ENCODE measurements around the gene DNAH7. TPM values are rescaled to one million over a fixed set of nuclear protein-coding genes. Genes with fewer than 3 reads are reported as not detected.

DNAH7 gene
- total and polyA plus RNA-seq, 2 of the 13 experiments (the other 11 are each of a cell fraction or from before 2014, with no cell fraction given): 0.09 TPM; not detected in 1

GRCh38 chr2:195810340-195811098 lies 258.1 kb downstream of the DNAH7 start:
- in situ Hi-C loops (cut with HindIII; ENCODE audit: extremely low pct_ligation_motif_present, low pct_unique_long_range_greater_than_20kb) (no loop called here), intact Hi-C loops (cut with micrococcal nuclease; ENCODE audit: unreplicated experiment) (no loop called here)
- H2AFZ ChIP-seq (ENCODE audit: low read length): no peak overlapping the region
- ChIA-PET CTCF (ENCODE audit: low intra/inter-chr PET ratio, low total read pairs) (no interaction called here), POLR2A (no interaction called here)
- no peaks in the 10 kb centered on the region for H4K20me1 ChIP-seq (ENCODE audit: insufficient read depth, low read length)
- FAIRE-seq: no peak
- WGBS (ENCODE audit: low lambda C conversion rate): 3% methylated on average over 4 of the region's 4 CpGs
- DNase-seq (ENCODE audit: low spot score): no peak
- no peaks in the 10 kb centered on the region for H3K9me3 ChIP-seq (ENCODE audit: low read length)
- H3K27ac ChIP-seq (ENCODE audit: extremely low read length, insufficient read depth, low read length): no peak overlapping the region
- no peak overlapping the region for H3K4me3 ChIP-seq (replicated peaks in 1 of 3; ENCODE audit: insufficient read depth in 1 of 3, low read depth in 2 of 3, low read length in 3 of 3)
- H3K36me3 ChIP-seq (replicated peaks in 1 of 2; ENCODE audit: control insufficient read depth in 1 of 2, insufficient read depth in 2 of 2, low read length in 2 of 2): no peaks in the 10 kb centered on the region
- H3K27me3 ChIP-seq (ENCODE audit: control insufficient read depth in 1 of 2, insufficient read depth in 2 of 2, low read length in 2 of 2): no peaks in the 10 kb centered on the region
- H3K4me2 ChIP-seq (ENCODE audit: low read depth, low read length): no peak overlapping the region
- no peak for ATAC-seq
- no peaks in the 10 kb centered on the region for H3K79me2 ChIP-seq (ENCODE audit: insufficient read depth, low read length)
- H3K4me1 ChIP-seq (ENCODE audit: insufficient read depth, low read length): no peaks in the 10 kb centered on the region
- TF ChIP-seq, protein P1, sequence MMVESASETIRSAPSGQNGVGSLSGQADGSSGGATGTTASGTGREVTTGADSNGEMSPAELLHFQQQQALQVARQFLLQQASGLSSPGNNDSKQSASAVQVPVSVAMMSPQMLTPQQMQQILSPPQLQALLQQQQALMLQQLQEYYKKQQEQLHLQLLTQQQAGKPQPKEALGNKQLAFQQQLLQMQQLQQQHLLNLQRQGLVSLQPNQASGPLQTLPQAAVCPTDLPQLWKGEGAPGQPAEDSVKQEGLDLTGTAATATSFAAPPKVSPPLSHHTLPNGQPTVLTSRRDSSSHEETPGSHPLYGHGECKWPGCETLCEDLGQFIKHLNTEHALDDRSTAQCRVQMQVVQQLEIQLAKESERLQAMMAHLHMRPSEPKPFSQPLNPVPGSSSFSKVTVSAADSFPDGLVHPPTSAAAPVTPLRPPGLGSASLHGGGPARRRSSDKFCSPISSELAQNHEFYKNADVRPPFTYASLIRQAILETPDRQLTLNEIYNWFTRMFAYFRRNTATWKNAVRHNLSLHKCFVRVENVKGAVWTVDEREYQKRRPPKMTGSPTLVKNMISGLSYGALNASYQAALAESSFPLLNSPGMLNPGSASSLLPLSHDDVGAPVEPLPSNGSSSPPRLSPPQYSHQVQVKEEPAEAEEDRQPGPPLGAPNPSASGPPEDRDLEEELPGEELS (CRISPR knock-in tag; IDR thresholded peaks at IDR 0.05): no peak
- no TSS peak for BruUV-seq (replicated peaks)
- no peak overlapping the region for H3K9ac ChIP-seq (ENCODE audit: insufficient read depth, low read depth, low read length)

DNA sequence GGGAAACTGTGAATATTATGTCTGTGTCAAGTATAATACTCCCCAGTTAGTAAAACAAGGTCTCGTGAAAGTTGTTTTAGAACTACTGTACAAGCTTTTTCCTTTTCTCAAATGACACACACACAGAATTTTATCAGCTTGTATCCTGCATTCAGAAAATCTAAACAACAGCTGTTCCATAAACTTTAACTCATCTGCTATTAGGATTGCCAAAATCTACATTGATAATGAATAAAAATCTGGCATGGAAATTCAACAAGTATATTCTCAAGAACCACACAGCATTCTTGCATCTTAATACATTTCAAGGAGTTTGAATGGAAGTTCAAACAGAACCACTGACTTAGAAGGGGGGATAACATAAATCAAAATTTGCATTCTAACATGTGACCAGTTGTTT lies 260.4 kb downstream of the DNAH7 start:
- CTCF ChIA-PET (ENCODE audit: low intra/inter-chr PET ratio, low total read pairs): no interaction called here
- no peaks in the 10 kb centered on the region for H3K27me3 ChIP-seq (ENCODE audit: control insufficient read depth in 1 of 2, insufficient read depth in 2 of 2, low read length in 2 of 2)
- POLR2A ChIA-PET: no interaction called here
- H3K4me2 ChIP-seq (ENCODE audit: low read depth, low read length): no peak overlapping the region
- no peak overlapping the region for H3K4me3 ChIP-seq (replicated peaks in 1 of 3; ENCODE audit: insufficient read depth in 1 of 3, low read depth in 2 of 3, low read length in 3 of 3)
- no peak for ATAC-seq
- no peak overlapping the region for H2AFZ ChIP-seq (ENCODE audit: low read length)
- H3K9ac ChIP-seq (ENCODE audit: insufficient read depth, low read depth, low read length): no peak overlapping the region
- no peaks in the 10 kb centered on the region for H3K79me2 ChIP-seq (ENCODE audit: insufficient read depth, low read length)
- no peak for DNase-seq (ENCODE audit: low spot score)
- no peaks in the 10 kb centered on the region for H3K9me3 ChIP-seq (ENCODE audit: low read length)
- BruUV-seq (replicated peaks): no TSS peak
- no peak overlapping the region for H3K27ac ChIP-seq (ENCODE audit: extremely low read length, insufficient read depth, low read length)
- no peak for FAIRE-seq
- no peaks in the 10 kb centered on the region for H4K20me1 ChIP-seq (ENCODE audit: insufficient read depth, low read length)
- intact Hi-C loops (cut with micrococcal nuclease; ENCODE audit: unreplicated experiment): no loop called here
- 0% methylated on average over 1 of the region's 1 CpG for WGBS (ENCODE audit: low lambda C conversion rate)
- in situ Hi-C loops (cut with HindIII; ENCODE audit: extremely low pct_ligation_motif_present, low pct_unique_long_range_greater_than_20kb): no loop called here
- H3K4me1 ChIP-seq (ENCODE audit: insufficient read depth, low read length): no peaks in the 10 kb centered on the region
- no peaks in the 10 kb centered on the region for H3K36me3 ChIP-seq (replicated peaks in 1 of 2; ENCODE audit: control insufficient read depth in 1 of 2, insufficient read depth in 2 of 2, low read length in 2 of 2)
- no peak for TF ChIP-seq ZNF546 (CRISPR knock-in tag; conservative IDR thresholded peaks at IDR 0.05)
- TF ChIP-seq PRMT3 (CRISPR knock-in tag; IDR thresholded peaks at IDR 0.05; ENCODE audit: borderline replicate concordance, low read depth): no peak

All from HepG2 (cell line).